GM18868 (cell line): ENCODE data around the gene POP4.
"Not testable (repeated sequence)": the region's sequence is repeated elsewhere in the genome, so short reads cannot be mapped to it uniquely, and the experiment has no call there.

Source experiments
- ATAC-seq: cut with Tn5 transposase; IDR thresholded peaks from one replicate; pipeline ENCODE4 v1.9.1; 2021; ENCODE audit warnings: mild to moderate bottlenecking, moderate library complexity; ENCODE audit not compliant: unreplicated experiment

The POP4 gene, protein sequence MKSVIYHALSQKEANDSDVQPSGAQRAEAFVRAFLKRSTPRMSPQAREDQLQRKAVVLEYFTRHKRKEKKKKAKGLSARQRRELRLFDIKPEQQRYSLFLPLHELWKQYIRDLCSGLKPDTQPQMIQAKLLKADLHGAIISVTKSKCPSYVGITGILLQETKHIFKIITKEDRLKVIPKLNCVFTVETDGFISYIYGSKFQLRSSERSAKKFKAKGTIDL

GRCh38 chr19:29605653-29606419 lies at the start of gene POP4:
Gene POP4, plus strand, starts transcription at chr19:29606283. Its CDS starts 36 bp downstream, at chr19:29606319.
- peak; percentile 69 for ATAC-seq

DNA sequence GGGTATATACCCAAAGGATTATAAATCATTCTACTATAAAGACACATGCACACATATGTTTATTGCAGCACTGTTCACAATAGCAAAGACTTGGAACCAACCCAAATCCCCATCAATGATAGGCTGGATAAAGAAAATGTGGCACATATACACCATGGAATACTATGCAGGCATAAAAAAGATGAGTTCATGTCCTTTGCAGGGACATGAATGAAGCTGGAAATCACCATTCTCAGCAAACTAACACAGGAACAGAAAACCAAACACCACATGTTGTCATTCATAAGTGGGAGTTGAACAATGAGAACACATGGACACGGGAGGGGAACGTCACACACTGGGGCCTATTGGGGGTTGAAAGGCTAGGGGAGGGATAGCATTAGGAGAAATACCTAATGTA lies 47.0 kb upstream of the POP4 start:
- ATAC-seq: not testable (repeated sequence)

DNA sequence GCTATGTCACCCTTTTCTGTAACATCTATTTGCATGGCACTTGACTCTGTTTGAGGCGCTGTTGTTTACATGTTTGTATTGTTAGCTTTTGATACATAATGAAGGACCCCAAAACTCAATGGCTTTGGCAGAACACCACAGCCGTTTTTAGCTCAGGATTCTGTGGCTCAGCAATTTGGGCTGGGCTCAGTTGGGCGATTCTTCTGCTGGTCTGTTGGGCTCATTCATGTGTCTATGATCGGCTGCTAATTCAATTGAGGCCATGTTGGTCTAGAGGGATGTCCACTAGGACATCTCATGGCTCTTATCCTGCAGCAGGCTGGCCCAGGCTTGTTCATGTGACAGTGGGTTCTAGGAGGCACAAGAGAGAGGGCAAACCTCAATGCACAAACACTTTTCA lies 46.3 kb upstream of the POP4 start:
- no peak for ATAC-seq

DNA sequence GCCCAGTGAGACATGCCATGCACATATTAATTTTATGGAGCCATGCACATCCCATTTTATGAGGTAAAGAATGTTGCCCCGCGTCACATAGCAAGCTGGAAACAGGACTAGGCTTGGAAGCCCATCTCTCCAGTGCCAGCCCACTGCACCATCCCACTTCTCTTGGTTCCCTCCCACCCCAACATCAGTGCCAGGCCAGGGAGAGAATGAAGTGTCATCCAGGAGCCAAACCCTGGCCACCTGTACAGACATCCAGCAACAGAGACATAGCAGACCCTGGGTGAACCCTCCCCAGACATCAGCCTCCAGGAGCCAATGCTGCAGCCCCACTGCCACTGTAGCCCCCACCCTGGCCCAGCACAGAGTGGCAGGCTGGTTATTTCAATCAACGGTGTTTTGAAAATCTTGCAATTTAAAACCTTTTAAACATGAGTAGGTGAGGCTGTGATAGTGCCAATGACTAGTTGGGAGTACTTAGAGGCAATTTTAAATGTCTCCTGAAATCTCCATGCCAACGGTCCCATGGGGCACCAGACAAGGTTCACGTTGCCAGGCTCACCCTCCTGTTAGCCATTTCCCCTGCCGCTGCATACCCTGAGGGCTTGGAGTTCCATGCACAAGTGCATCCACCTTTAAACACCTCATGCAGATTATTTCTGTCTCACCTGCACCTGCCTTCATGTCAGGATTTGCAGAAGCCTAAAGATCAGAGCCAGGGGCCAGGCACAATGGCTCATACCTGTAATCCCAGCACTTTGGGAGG lies 45.6 kb upstream of the POP4 start:
- no peak for ATAC-seq

GRCh38 chr19:29561601-29562000 lies 44.5 kb upstream of the POP4 start:
- ATAC-seq: no peak

DNA sequence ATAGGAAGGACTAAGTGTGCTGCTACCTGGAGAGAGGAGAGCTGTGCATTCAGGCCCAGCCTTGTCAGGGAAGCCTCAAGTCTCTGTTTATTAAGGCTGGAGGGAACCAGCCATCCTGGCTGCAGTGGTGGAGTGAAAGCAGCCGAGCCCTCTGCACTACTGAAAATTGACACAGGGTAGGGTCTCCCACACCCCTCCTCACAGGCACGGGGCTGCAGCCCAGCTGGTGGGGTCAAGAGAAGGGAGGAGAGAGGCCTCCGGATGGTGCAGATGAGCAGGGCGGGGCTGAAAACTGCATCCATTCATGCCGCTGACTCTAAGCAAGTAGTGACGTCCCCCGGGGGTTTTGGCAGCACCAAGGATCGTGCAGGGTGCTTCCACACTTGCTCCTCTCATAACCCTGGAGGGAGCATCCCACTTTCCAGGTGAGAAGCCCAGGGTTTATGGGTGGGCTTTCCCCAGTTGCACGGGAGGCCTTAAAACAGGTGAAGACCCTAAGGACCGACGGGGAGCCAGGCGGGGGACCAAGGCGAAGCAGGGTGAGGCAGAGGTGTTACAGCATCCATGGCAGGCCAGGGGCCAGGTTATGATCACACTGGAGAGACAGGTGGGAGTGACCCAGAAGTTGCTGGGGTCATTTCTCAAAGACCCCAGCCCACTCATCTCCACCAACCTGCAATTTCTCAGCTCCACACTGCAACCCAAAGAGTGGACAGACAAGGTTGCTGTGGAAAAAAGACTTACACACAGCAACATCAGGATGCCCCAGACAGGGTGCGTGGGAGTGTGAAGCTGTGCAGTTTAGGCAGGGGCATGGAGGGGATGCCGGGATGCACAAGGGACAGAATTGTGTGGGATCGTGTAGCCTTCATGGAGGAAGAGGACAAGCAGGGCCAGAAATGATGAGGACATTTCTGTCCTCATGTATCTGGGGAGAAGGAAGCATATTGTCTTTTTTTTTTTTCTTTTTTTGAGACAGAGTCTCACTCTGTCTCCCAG lies 43.5 kb upstream of the POP4 start:
- no peak for ATAC-seq

GRCh38 chr19:29563486-29564101 lies 42.5 kb upstream of the POP4 start:
- no peak for ATAC-seq

DNA sequence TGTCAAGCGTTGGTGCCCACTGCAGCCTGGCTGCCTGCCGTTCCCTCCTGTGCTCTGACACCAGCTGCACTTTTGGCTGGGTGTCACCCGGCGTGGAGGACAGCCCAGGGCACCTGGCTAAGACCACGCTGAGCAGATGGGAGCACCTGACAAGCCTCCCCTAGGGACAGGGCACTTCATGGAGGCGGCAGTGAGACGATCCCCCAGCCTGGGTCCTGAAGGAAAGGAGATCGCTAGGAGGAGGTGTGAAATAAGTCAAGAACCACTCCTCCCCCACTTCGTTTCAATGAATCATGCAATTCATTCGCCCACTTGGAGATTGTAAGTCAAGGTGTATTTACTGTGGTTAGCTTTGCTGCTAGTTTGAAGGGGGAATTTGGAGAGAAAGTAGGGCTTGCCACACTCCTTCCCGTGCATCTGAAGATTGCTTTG lies 41.5 kb upstream of the POP4 start:
- ATAC-seq: peak; percentile 59

DNA sequence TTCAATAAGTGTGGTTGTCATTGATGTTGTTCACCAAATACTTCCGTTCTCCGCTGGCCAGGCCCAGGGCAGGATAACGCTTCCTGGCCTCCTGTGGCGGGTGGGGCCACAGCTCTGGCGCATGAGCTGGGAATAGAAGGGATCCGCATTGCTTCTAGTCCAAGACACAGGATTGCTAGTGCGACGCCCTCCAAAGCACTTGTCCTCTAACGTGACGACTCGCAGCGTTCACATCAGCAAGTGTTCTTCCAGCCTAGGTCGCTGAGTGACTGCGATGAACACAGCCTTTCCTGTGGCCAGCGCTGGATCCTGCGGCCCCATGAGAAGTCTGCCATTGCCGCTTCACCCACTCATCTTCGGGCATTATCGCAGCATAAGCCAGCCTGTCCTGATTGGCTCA lies 40.9 kb upstream of the POP4 start:
- no peak for ATAC-seq

- no peak for ATAC-seq
Observed at GRCh38 chr19:29566496-29567054, 39.5 kb upstream of the POP4 start.

DNA sequence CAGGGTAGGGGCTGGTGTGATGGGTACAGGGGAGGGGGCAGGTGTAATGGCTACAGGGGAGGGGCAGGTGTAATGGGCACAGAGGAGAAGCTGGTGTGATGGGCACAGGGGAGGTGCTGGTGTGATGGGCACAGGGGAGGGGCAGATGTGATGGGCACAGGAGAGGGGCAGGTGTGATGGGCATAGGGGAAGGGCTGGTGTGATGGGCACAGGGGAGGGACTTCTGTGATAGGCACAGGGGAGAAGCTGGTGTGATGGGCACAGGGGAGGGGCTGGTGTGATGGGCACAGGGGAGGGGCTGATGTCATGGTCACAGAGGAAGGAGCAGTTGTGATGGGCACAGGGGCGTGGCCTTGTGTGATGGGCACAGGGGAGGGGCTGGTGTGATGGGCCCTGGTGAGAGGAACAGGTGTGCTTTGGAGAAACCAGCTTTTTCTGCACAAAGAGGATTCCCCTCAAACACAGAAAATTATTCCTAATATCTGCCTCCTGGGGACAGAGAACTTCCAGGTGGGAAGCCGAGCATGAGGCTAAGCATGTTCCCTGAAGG lies 38.6 kb upstream of the POP4 start:
- no peak for ATAC-seq

DNA sequence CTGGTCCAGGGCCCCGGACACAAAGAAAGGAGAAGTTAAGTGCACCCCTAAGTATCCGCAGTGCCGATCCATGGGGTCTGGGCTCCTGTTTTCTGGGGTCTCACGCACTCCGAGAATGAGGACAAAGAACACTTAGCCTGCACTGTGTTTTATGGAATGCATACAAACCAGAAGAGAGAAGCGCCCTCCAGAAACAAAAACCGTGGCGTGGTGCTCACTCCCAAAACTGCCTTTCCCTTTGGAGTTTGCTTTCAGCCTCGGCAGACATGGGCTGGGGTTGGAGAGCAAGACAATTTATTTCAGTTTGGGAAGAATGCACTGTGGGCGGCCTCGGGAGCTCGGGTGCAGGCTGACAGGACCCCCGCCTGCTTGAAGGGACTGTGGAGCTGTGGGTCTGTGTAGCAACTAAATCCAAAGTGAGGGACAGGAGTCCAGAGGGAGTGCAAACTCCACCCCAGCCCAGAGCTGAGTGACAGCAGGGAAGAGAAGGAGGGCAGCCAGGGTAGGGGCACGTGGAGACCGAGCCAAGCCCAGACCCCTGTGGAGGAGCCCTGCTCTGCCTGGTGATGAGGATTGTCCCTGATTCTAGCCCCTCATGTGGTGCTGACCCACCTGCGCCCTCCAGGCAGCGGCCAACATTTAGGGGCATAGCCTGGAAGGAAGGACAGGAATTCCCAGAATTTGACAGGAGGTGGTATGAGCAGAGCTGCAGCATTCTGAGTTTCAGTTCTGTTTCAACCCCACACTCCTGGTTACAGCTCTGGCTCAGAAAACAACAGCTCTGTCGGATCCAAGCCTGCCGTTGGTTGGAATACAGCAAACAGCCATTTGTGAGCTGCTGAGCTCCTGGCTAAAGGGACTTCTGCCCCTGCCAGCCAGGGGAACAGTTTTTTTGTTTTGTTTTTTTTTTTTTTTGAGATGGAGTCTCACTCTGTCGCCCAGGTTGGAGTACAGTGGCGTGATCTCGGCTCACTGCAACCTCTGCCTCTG lies 37.8 kb upstream of the POP4 start:
- ATAC-seq: no peak

GRCh38 chr19:29569038-29569911 lies 36.8 kb upstream of the POP4 start:
- ATAC-seq: no peak

DNA sequence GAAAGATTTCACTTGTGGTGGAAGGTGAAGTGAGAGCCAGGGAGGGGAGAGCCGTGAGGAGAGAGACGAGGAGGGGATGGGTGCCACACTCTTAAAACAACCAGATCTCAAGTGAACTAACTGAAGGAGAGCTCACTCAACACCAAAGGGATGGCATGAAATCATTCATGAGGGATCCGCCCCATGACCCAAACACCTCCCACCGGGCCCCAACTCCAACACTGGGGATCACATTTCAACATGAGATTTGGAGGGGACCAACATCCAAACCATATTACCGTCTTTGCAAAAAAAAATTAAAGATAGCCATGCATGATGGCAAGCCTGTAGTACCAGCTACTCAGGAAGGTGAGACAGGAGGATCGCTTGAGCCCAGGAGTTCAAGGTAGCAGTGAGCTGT lies 34.9 kb upstream of the POP4 start:
- no peak for ATAC-seq

DNA sequence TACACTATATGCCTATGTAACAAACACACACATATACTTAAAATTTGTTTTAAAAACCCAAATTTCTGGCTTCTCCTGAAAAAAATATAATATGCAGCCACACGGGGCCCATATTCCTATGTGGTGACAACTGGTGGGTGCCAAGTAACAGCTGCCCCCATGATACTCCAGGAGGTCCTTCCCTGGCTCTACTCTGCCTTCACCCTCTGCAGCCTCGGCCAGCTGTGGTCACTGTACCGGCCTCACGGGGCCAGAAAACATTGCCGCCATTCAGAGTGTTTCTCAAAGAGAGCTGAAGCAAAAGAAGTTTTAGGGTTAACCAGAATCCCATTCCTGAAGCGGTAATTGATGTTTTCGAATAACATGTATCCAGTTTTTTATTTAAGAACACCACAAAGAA lies 32.6 kb upstream of the POP4 start:
- ATAC-seq: no peak

DNA sequence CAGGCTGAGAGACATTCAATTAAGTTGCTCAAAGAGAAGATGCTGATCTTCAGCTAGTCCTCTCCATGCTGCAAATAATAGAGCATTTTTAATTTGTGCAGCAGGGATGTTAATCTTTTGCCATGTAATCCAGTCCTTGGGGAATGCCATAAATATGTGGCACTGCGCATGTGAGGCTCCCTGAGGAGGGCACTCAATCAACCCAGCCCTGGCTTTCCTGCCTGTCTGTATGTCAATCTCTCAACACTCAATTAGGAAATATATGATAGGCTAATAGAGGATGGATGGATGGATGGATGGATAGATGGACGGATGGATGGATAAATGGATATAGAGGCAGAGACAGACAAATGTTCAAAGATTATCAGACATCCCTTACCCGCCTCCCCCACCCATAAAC lies 31.6 kb upstream of the POP4 start:
- no peak for ATAC-seq

DNA sequence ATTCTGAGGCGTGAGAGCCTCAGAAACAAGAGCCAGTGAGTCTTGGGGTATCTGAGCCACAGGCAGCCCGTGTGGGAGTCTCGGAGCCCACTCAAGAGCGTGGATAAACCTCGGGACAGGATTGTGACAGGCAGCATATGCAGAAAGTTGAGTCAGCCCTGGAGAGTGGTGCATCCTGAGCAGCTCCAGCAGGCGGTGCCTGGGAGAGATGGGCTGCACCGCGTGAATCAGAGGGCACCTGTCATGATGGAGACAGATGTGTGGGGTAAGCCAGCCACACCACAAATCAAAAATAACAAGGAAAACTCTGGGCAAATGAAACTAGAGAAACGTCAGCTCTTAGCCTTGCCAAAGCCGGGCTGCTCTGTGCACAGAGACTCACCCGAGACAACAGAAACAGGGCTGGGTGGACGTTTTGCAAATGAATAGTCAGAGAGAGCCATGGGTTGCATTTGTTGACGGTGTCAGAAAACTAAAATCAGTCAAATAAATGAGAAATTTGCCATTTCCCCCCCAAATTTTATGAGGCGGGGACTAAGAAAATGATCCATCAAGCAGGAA lies 30.0 kb upstream of the POP4 start:
- no peak for ATAC-seq
